Dermis microvascular lymphatic vessel endothelial cell (primary cell): ENCODE results near the gene SCAF8. TPM values are rescaled to one million over a fixed set of nuclear protein-coding genes. Genes with fewer than 3 reads are reported as not detected.

ENCODE experiments used
- DNase-seq, 2 donors: peaks; one replicate each; pipeline versions ENCODE4 v3.0.0 to v3.0.0-alpha.2; 2010; ENCODE audit warnings: low read depth in 2 of 2
- total RNA-seq: library from RNA; depleted of rRNA; stranded (reverse); fragments of >200 nt; gene quantifications from 2 replicates; pipeline ENCODE4 v1.2.1, GENCODE V29; 2014

Gene SCAF8
- total RNA-seq, 1 donor from 2014 or later = 15.1 TPM

- no peak for DNase-seq
Measured at GRCh38 chr6:154882107-154882506, 148.9 kb downstream of the SCAF8 start.

Other genes with a start within 250 kb of the SCAF8 start
- 6.8 and 8.3 TPM in 2 replicates for gene CNKSR3, start 222.7 kb upstream of the SCAF8 start, total RNA-seq